Thyroid gland (tissue), 4 donors: ENCODE data around the gene TRAPPC2B. TPM values are rescaled to one million over a fixed set of nuclear protein-coding genes. Genes with fewer than 3 reads are reported as not detected.

Experiments used
- DNase-seq, 2 donors: peaks; one replicate each; pipeline ENCODE4 v3.0.0-alpha.2; 2019
- H3K27ac ChIP-seq, 3 donors: fragments of 200-600 bp; sonication (generic); 1 replicate in 2 of 3; 2 replicates in 1 of 3; pipeline ENCODE4 v1.5.1; 2016 to 2019; ENCODE audit warnings: mild to moderate bottlenecking in 1 of 3, moderate library complexity in 1 of 3
- H3K27me3 ChIP-seq: fragments of 200-600 bp; sonication (generic); one replicate; pipeline ENCODE4 v1.5.1; 2019
- H3K36me3 ChIP-seq, 2 donors: fragments of 200-600 bp; sonication (generic); one replicate each; pipeline ENCODE4 v1.5.1; 2016 to 2019
- H3K4me1 ChIP-seq, 2 donors: fragments of 200-600 bp; sonication (generic); one replicate each; pipeline ENCODE4 v1.5.1; 2017 to 2019
- H3K4me3 ChIP-seq, 3 donors: fragments of 200-600 bp; sonication (generic); replicated peaks in 1 of 3; 1 replicate in 2 of 3; 2 replicates in 1 of 3; pipeline ENCODE4 v1.5.1; 2016; ENCODE audit warnings: mild to moderate bottlenecking in 1 of 3
- H3K9me3 ChIP-seq: fragments of 200-600 bp; sonication (generic); one replicate; pipeline ENCODE4 v1.5.1; 2017
- POLR2A ChIP-seq, 2 donors: fragments of 450-650 bp; IDR thresholded peaks; one replicate each; pipeline ENCODE4 v1.6.1; 2017; ENCODE audit warnings: antibody characterized with exemption in 2 of 2, mild to moderate bottlenecking in 2 of 2, moderate library complexity in 1 of 2
- WGBS, 2 donors: methylation state at CpG; one replicate each; pipeline ENCODE4 v1.1.5; 2017; 5-methylcytosine and 5-hydroxymethylcytosine counted together
- intact Hi-C: fragments of 100-400 bp; cut with DNase I; formaldehyde crosslinking; loops from one replicate; pipeline ENCODE4 v1.15.1; 2023
- total RNA-seq, 4 donors: library from RNA; depleted of rRNA; stranded (reverse); fragments of >200 nt; gene quantifications; one replicate each; pipeline ENCODE4 v1.2.3, GENCODE V29; 2016
- TF ChIP-seq, protein P1 (sequence below), 6 experiments: fragments of 200-600 bp in 3 of 6; fragments of 450-650 bp in 3 of 6; sonication (generic) in 3 of 6; IDR thresholded peaks; one replicate each; pipeline ENCODE4 v1.5.1; 2016 to 2019; ENCODE audit warnings: antibody characterized with exemption in 6 of 6, mild to moderate bottlenecking in 2 of 6, inconsistent platforms in 1 of 6, moderate library complexity in 1 of 6

TRAPPC2B gene
- total RNA-seq, 4 donors from 2014 or later = 8.7 to 38.3 (median 23.0) TPM

DNA sequence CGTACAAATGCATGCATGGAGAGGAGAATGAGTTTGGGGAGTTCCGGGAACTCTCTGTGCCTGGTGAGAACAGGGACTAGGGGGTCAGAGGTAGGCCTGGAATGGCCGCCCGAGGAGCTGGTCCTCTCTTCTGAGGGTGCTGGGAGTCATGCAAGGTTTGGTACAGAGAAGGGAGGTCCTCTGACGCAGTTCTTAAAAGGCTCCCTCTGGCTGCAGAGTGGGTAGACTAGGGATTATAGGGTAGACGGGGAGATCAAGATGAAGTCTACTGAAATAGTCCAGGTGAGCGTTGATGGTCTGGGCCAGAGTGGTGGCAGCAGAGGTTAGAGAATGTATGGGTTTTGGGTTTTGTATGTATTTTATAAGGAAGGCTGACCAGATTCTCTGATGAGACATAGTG is 11.5 kb upstream of the TRAPPC2B start:
- no peak for DNase-seq
- Histone ChIP-seq H3K27ac (peak overlapping the region in 1 of 3 donors; percentile 74), H3K36me3 (peaks cover 25 to 28% of the 10 kb centered on the region in 2 donors), H3K4me3 (peak overlapping the region; percentile 82 to 98 (median 85)), H3K9me3 (no peaks in the 10 kb centered on the region), H3K27me3 (no peaks in the 10 kb centered on the region), H3K4me1 (peaks cover 7 to 14% of the 10 kb centered on the region in 2 donors)
- intact Hi-C loops = no loop called here
- TF ChIP-seq, protein P1, sequence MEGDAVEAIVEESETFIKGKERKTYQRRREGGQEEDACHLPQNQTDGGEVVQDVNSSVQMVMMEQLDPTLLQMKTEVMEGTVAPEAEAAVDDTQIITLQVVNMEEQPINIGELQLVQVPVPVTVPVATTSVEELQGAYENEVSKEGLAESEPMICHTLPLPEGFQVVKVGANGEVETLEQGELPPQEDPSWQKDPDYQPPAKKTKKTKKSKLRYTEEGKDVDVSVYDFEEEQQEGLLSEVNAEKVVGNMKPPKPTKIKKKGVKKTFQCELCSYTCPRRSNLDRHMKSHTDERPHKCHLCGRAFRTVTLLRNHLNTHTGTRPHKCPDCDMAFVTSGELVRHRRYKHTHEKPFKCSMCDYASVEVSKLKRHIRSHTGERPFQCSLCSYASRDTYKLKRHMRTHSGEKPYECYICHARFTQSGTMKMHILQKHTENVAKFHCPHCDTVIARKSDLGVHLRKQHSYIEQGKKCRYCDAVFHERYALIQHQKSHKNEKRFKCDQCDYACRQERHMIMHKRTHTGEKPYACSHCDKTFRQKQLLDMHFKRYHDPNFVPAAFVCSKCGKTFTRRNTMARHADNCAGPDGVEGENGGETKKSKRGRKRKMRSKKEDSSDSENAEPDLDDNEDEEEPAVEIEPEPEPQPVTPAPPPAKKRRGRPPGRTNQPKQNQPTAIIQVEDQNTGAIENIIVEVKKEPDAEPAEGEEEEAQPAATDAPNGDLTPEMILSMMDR (IDR thresholded peaks at IDR 0.05) = no peak
- TF ChIP-seq POLR2A (IDR thresholded peaks at IDR 0.05) = no peak
- 18 to 25% methylated on average over 6 of the region's 7 CpGs for WGBS, 2 donors

- no peak for TF ChIP-seq POLR2A (IDR thresholded peaks at IDR 0.05)
- TF ChIP-seq, protein P1 (IDR thresholded peaks at IDR 0.05) = no peak
- DNase-seq = no peak
- WGBS, 2 donors = 92 to 93% methylated on average over 4 of the region's 4 CpGs
- H3K4me1 ChIP-seq = peaks cover 7 to 14% of the 10 kb centered on the region in 2 donors
- intact Hi-C loops = no loop called here
- no peaks in the 10 kb centered on the region for H3K9me3 ChIP-seq
- peaks cover 33 to 41% of the 10 kb centered on the region in 2 donors for H3K36me3 ChIP-seq
- no peak overlapping the region for H3K27ac ChIP-seq
- H3K4me3 ChIP-seq = no peak overlapping the region
- no peaks in the 10 kb centered on the region for H3K27me3 ChIP-seq
These were observed 7.4 kb upstream of the TRAPPC2B start for GRCh38 chr19:57355916-57356315.

DNA sequence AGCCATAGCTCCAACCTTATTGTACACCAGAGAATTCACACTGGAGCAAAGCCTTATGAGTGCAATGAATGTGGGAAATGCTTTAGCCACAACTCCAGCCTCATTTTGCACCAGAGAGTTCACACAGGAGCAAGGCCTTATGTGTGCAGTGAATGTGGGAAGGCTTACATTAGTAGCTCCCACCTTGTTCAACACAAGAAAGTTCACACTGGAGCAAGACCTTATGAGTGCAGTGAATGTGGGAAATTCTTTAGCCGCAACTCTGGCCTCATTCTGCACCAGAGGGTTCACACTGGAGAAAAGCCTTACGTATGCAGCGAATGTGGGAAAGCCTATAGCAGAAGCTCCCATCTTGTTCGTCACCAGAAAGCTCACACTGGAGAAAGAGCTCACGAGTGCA is 5.9 kb upstream of the TRAPPC2B start:
- Histone ChIP-seq H3K4me3 (no peak overlapping the region), H3K27ac (no peak overlapping the region), H3K4me1 (peaks cover under 1 to 13% of the 10 kb centered on the region in 2 donors), H3K36me3 (peaks cover 33 to 41% of the 10 kb centered on the region in 2 donors), H3K9me3 (no peaks in the 10 kb centered on the region), H3K27me3 (no peaks in the 10 kb centered on the region)
- 97 to 98% methylated on average over 5 of the region's 5 CpGs for WGBS, 2 donors
- TF ChIP-seq, protein P1 (IDR thresholded peaks at IDR 0.05) = no peak
- TF ChIP-seq POLR2A (IDR thresholded peaks at IDR 0.05) = no peak
- intact Hi-C loops = no loop called here
- DNase-seq = no peak

DNA sequence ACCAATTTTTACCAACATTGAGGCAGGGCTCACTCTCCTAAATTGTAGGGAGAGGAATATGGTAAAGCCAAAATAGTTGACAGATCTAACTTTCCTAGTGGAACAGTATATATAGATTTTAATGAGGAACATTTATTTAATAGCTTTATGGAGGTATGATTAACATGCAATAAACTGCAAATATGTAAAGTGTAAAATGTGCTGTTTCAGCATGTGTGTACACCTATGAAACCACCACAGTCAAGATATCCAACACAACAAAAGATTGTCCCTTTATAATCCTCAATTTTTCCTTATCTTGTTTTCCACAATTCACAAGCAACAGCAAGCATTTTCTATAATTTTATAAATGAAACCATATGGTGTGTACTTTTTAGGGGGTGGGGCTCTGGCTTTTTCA is 4.1 kb upstream of the TRAPPC2B start:
- H3K4me1 ChIP-seq = peaks cover 7 to 9% of the 10 kb centered on the region in 2 donors
- H3K27ac ChIP-seq = no peak overlapping the region
- no peak for DNase-seq
- peaks cover 27 to 41% of the 10 kb centered on the region in 2 donors for H3K36me3 ChIP-seq
- intact Hi-C loops = no loop called here
- H3K9me3 ChIP-seq = no peaks in the 10 kb centered on the region
- no peaks in the 10 kb centered on the region for H3K27me3 ChIP-seq
- no peak for TF ChIP-seq POLR2A (IDR thresholded peaks at IDR 0.05)
- TF ChIP-seq, protein P1 (IDR thresholded peaks at IDR 0.05) = no peak
- H3K4me3 ChIP-seq = no peak overlapping the region

DNA sequence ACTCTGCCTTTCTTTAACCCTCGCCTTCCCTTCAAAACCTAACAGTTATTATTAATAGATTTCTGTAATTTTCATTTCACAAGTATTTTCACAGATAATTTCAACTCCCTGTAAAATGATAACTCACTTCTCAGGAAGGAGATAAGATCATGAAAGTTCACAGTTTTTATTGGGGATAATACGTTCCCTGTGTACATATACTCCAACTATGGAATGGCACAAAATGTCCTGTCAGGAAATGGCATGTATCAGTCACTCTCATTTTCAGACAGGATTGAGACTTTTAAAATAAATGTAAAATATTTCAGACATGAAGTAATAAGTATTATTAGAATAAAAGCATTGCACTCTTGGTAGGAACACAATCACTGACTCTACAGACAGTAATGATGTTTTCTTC is 932 bp upstream of the TRAPPC2B start:
- no peaks in the 10 kb centered on the region for H3K9me3 ChIP-seq
- intact Hi-C loops = loop anchor here (10.0 kb wide), 1 partner anchor 78 kb away; the partner anchor contains the start of gene ZNF460
- H3K4me3 ChIP-seq = peak overlapping the region in 2 of 3 donors; percentile 10 to 85
- peaks cover 12 to 14% of the 10 kb centered on the region in 2 donors for H3K4me1 ChIP-seq
- no peak for DNase-seq
- H3K36me3 ChIP-seq = peaks cover 0 to 12% of the 10 kb centered on the region in 2 donors
- no peaks in the 10 kb centered on the region for H3K27me3 ChIP-seq
- WGBS, 2 donors = 76 to 81% methylated on average over 2 of the region's 2 CpGs
- peak overlapping the region; percentile 71 to 95 (median 90) for H3K27ac ChIP-seq
- no peak for TF ChIP-seq POLR2A (IDR thresholded peaks at IDR 0.05)
- TF ChIP-seq, protein P1 (IDR thresholded peaks at IDR 0.05) = no peak
